K562 (cell line): ENCODE data around the gene DAP. TPM values are rescaled to one million over a fixed set of nuclear protein-coding genes. Genes with fewer than 3 reads are reported as not detected.
A peak's percentile ranks its signal among the peaks of the same experiment; 100 is the strongest.

Experiments used
- CBFB ChIP-seq: sonication (generic); formaldehyde crosslinking; IDR thresholded peaks from 2 replicates; pipeline ENCODE4 v1.4.0; 2020; ENCODE audit warnings: mild to moderate bottlenecking, missing genetic modification reagents
- EGR1 ChIP-seq: fragments of 450-650 bp; conservative IDR thresholded peaks from 2 replicates; pipeline ENCODE4 v1.6.1; 2017; ENCODE audit warnings: mild to moderate bottlenecking
- ELF2 ChIP-seq: fragments of 250-450 bp; sonication (Bioruptor Pico); IDR thresholded peaks from 2 replicates; pipeline ENCODE4 v1.5.0; 2021; ENCODE audit warnings: mild to moderate bottlenecking
- EP300 ChIP-seq: IDR thresholded peaks from 2 replicates; pipeline ENCODE4 v1.6.1; 2012; ENCODE audit warnings: low read length, improper control_type of control experiment
- FOXM1 ChIP-seq, 2 experiments: fragments of 450-650 bp in 1 of 2; sonication (generic) in 1 of 2; formaldehyde crosslinking in 1 of 2; IDR thresholded peaks; 2 replicates each; pipeline versions ENCODE4 v1.6.1 to v1.9.0; 2017 to 2022; ENCODE audit warnings: low read depth in 2 of 2, mild to moderate bottlenecking in 2 of 2, missing genetic modification reagents in 1 of 2, moderate library complexity in 1 of 2
- KAT8 ChIP-seq: fragments of 450-650 bp; IDR thresholded peaks from 2 replicates; pipeline ENCODE4 v1.6.1; 2016; ENCODE audit warnings: low read depth, mild to moderate bottlenecking
- KDM5B ChIP-seq: fragments of 200-600 bp; sonication (generic); IDR thresholded peaks from 2 replicates; pipeline ENCODE4 v1.6.1; 2012; ENCODE audit warnings: low read depth, mild to moderate bottlenecking, moderate library complexity, low read length, control low read depth, inconsistent platforms; ENCODE audit not compliant: insufficient replicate concordance
- MAZ ChIP-seq, 2 experiments: fragments of 450-650 bp in 1 of 2; sonication (generic) in 1 of 2; formaldehyde crosslinking; IDR thresholded peaks in 1 of 2; conservative IDR thresholded peaks in 1 of 2; 2 replicates each; pipeline versions ENCODE4 v1.4.0 to v1.5.0; 2020; ENCODE audit warnings: mild to moderate bottlenecking in 1 of 2, missing genetic modification reagents in 1 of 2
- MTA2 ChIP-seq: fragments of 450-650 bp; IDR thresholded peaks from 2 replicates; pipeline ENCODE4 v1.6.1; 2016; ENCODE audit warnings: low read depth
- NEUROD1 ChIP-seq: fragments of 150-350 bp; IDR thresholded peaks from 2 replicates; pipeline ENCODE4 v1.6.1; 2014; ENCODE audit warnings: borderline replicate concordance, low read length, low read depth; ENCODE audit not compliant: partially characterized antibody
- SIN3A ChIP-seq, 2 experiments: fragments of 150-350 bp in 1 of 2; IDR thresholded peaks; 2 replicates each; pipeline ENCODE4 v1.6.1; 2011 to 2016; ENCODE audit warnings: borderline replicate concordance in 2 of 2, low read depth in 2 of 2, low read length in 2 of 2, mild to moderate bottlenecking in 2 of 2, moderate library complexity in 2 of 2; ENCODE audit not compliant: control insufficient read depth in 1 of 2
- SP1 ChIP-seq: sonication (generic); formaldehyde crosslinking; IDR thresholded peaks from 2 replicates; pipeline ENCODE4 v1.8.1; 2022; ENCODE audit warnings: mild to moderate bottlenecking, missing genetic modification reagents
- U2AF1 ChIP-seq: fragments of 200-400 bp; formaldehyde crosslinking; optimal IDR thresholded peaks from 2 replicates; pipeline ENCODE3; 2017; ENCODE audit warnings: mild to moderate bottlenecking, low read depth, low read length, moderate library complexity
- XRCC4 ChIP-seq: IDR thresholded peaks from one replicate; pipeline ENCODE4 v1.6.1; 2011; ENCODE audit not compliant: insufficient read depth, insufficient read length; ENCODE audit errors: extremely low read depth
- ZNF146 ChIP-seq: IDR thresholded peaks from one replicate; pipeline ENCODE4 v1.6.1; 2018; ENCODE audit warnings: missing compliant biosample characterization; ENCODE audit not compliant: unreplicated experiment
- ZNF184 ChIP-seq: sonication (generic); formaldehyde crosslinking; IDR thresholded peaks from 2 replicates; pipeline ENCODE4 v1.5.0; 2020; ENCODE audit warnings: missing genetic modification reagents
- ZNF354B ChIP-seq: fragments of 250-450 bp; sonication (Bioruptor Pico); IDR thresholded peaks from 2 replicates; pipeline ENCODE4 v1.4.0; 2020
- polyA plus RNA-seq, 8 experiments: library from polyadenylated mRNA; depleted of rRNA in 4 of 8; stranded (reverse) in 5 of 8; unstranded in 3 of 8; fragments of >200 nt; fragmentation: Nextera tagmentation in 2 of 8; fragmentation: Illumina TruSeq in 1 of 8; extraction: Ambion mirVana in 2 of 8; extraction: Trizol in 1 of 8; gene quantifications; 2 replicates each; pipeline versions ENCODE4 v1.2.1 to v1.2.3, GENCODE V29; 2011 to 2014; ENCODE audit warnings: inconsistent platforms in 1 of 8, missing spikeins in 1 of 8
- total RNA-seq, 7 experiments: library from RNA; depleted of rRNA in 6 of 7; stranded (reverse); fragments of >200 nt in 6 of 7; fragmentation: Illumina TruSeq in 2 of 7; extraction: Trizol in 2 of 7; gene quantifications; 2 replicates each; pipeline versions ENCODE4 v1.2.1 to v1.2.3, GENCODE V29; 2011 to 2021; ENCODE audit warnings: low replicate concordance in 1 of 7
- TF ChIP-seq, protein P1 (sequence below): sonication (generic); formaldehyde crosslinking; IDR thresholded peaks from 2 replicates; pipeline ENCODE4 v1.8.1; 2023; ENCODE audit warnings: mild to moderate bottlenecking, missing genetic modification reagents, moderate library complexity
- TF ChIP-seq, protein P2 (sequence below): IDR thresholded peaks from 2 replicates; pipeline ENCODE4 v1.6.1; 2011; ENCODE audit not compliant: insufficient read length; ENCODE audit errors: extremely low read depth
- TF ChIP-seq, protein P3 (sequence below): fragments of 250-450 bp; sonication (Bioruptor Pico); IDR thresholded peaks from 2 replicates; pipeline ENCODE4 v1.5.0; 2021

Gene DAP
- total and polyA plus RNA-seq, 9 of the 15 experiments (the other 6 are each of a cell fraction or from before 2014, with no cell fraction given): 14.1 to 151 (median 34.5) TPM

DNA sequence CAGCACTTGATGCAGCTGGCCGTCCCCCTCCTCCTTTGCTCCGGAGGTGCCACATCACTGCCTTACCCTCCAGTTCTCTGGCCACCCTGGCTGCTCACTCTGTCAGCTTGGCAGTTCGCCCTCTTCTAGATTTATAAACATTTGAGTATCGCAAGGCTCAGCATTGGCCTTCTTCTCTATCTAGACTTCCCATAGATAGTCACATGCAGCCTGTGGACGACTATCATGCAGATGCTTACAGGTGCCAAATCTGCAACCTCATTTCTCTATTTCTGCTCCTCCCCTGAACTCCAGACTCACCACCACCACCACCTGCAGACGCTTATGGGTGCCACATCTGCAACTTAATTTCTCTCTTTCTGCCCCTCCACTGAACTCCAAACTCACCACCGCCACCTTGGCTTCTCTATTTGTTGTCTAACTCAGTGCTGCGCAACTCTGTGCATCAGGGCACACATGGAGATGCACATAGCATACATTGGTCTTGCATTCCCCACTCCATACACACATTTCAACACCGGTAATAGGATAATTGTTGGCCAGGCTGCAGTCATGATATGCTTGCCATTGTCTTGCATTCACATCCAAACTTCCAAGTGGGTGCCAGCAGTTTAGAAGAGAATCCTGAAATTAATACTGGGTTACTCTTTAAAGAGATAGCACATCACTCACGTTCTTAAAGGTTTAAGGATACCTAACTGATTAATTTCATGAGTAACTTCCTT, 1.9 kb upstream of the DAP start (continued):
- TF ChIP-seq, protein P1, sequence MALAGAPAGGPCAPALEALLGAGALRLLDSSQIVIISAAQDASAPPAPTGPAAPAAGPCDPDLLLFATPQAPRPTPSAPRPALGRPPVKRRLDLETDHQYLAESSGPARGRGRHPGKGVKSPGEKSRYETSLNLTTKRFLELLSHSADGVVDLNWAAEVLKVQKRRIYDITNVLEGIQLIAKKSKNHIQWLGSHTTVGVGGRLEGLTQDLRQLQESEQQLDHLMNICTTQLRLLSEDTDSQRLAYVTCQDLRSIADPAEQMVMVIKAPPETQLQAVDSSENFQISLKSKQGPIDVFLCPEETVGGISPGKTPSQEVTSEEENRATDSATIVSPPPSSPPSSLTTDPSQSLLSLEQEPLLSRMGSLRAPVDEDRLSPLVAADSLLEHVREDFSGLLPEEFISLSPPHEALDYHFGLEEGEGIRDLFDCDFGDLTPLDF (CRISPR knock-in tag): no peak
- TF ChIP-seq SP1 (CRISPR knock-in tag) (no peak), ELF2 (no peak), KDM5B (no peak), MAZ (CRISPR knock-in tag; conservative IDR thresholded peaks at IDR 0.05 in 1 of 2, IDR thresholded peaks at IDR 0.05 in 1 of 2) (peak in 1 of 2 experiments; percentile 27; a peak in 1 of 4 replicates), SIN3A (IDR thresholded peaks at IDR 0.05; ENCODE audit: borderline replicate concordance in 2 of 2, control insufficient read depth in 1 of 2, low read depth in 2 of 2, low read length in 2 of 2) (no peak), KAT8 (no peak), FOXM1 (IDR thresholded peaks at IDR 0.05; ENCODE audit: low read depth) (peak; percentile 67; the same call in 1 of the 2 replicates), FOXM1 (CRISPR knock-in tag; IDR thresholded peaks at IDR 0.05; ENCODE audit: low read depth) (no peak), XRCC4 (no peak), EP300 (peak; percentile 75), CBFB (CRISPR knock-in tag) (no peak), ZNF146 (CRISPR knock-in tag) (no peak), U2AF1 (no peak), ZNF184 (CRISPR knock-in tag) (no peak), ZNF354B (no peak), EGR1 (no peak), NEUROD1 (no peak), MTA2 (peak; percentile 64)
- TF ChIP-seq, protein P2, sequence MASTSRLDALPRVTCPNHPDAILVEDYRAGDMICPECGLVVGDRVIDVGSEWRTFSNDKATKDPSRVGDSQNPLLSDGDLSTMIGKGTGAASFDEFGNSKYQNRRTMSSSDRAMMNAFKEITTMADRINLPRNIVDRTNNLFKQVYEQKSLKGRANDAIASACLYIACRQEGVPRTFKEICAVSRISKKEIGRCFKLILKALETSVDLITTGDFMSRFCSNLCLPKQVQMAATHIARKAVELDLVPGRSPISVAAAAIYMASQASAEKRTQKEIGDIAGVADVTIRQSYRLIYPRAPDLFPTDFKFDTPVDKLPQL: no peak
- TF ChIP-seq, protein P3, sequence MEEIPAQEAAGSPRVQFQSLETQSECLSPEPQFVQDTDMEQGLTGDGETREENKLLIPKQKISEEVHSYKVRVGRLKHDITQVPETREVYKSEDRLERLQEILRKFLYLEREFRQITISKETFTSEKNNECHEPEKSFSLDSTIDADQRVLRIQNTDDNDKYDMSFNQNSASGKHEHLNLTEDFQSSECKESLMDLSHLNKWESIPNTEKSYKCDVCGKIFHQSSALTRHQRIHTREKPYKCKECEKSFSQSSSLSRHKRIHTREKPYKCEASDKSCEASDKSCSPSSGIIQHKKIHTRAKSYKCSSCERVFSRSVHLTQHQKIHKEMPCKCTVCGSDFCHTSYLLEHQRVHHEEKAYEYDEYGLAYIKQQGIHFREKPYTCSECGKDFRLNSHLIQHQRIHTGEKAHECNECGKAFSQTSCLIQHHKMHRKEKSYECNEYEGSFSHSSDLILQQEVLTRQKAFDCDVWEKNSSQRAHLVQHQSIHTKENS (CRISPR knock-in tag): no peak
